HG03108 (cell line): ENCODE results near the gene JPH2.

Experiments
- ATAC-seq: cut with Tn5 transposase; IDR thresholded peaks from one replicate; pipeline ENCODE4 v1.9.1; 2021; ENCODE audit warnings: moderate library complexity; ENCODE audit not compliant: unreplicated experiment

JPH2 gene

DNA sequence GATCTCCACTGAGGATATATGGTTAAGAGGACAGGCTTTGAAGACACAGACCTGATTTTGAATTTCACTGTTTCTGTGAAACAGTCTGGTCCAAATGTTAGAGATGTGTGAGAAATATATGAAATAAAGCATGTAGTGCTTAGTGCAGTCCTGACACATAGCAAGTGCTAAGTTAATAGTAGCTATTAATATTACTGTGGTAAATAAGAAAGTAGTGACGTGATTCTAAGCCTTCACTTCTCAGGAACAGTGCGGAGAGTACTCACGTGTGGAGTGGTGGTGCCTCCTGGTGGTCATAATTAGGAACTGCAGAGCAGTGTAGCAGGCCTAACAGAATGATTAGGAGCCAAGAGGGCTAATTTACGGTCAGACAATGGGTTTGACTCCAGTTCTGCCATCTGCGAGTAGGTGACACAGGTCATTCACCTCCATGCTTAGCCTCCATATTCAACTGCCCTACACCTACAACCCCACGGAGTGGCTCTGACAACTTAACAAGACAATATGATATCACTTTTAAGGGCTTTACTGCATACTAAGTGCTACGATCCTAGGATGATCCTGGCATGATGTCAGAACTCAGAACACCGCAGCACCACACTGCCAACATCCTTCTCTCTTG is 106.2 kb downstream of the JPH2 start:
- ATAC-seq = peak; percentile 76

DNA sequence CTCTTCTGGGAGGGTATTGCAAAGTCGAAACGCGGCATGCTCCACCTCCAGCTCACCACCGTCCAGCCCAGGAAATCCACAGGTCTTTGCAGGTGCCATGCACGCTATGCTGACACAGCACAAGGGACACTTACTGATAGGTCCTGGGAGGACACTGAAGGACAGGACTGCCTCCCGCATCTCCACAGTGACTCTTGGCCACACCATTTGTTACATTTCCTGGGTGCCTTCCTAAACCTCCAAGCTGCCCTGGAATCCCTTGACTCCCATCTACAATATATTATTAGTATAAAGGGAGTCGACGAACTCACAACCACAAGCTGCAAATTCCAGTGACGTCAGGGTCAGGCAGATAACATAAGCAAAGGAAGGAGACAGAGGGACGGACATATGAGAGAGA is 106.9 kb downstream of the JPH2 start:
- no peak for ATAC-seq

DNA sequence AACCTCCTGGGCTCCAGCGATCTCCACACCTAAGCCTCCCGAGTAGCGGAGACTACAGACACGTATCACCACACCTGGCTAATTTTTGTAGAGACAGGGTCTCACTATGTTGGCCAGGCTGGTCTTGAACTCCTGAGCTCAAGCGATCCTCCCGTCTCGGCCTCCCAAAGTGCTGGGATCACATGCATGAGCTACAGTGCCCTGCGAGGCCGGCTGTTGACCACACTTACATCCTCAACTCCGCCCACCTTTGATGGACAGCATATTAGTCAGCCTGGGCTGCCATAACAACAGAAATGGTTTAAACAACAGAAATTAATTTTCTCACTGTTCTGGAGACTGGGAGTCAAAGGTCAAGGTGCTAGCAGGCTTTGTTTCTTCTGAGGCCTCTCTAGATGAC is 107.7 kb downstream of the JPH2 start:
- ATAC-seq = no peak

DNA sequence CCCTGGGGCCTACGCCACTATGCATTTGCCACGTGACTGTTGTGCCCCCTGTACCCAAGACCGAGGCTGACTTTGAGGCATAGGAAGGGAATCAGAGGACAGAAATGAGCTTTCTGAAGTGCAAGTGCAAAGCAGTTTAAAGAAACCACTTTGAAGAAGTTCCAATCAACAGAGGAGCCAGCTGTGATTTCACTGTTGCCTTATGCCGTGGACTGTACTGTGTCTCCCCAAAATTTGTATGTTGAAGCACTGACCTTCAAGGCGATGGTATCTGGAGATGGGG is 111.1 kb downstream of the JPH2 start:
- no peak for ATAC-seq

DNA sequence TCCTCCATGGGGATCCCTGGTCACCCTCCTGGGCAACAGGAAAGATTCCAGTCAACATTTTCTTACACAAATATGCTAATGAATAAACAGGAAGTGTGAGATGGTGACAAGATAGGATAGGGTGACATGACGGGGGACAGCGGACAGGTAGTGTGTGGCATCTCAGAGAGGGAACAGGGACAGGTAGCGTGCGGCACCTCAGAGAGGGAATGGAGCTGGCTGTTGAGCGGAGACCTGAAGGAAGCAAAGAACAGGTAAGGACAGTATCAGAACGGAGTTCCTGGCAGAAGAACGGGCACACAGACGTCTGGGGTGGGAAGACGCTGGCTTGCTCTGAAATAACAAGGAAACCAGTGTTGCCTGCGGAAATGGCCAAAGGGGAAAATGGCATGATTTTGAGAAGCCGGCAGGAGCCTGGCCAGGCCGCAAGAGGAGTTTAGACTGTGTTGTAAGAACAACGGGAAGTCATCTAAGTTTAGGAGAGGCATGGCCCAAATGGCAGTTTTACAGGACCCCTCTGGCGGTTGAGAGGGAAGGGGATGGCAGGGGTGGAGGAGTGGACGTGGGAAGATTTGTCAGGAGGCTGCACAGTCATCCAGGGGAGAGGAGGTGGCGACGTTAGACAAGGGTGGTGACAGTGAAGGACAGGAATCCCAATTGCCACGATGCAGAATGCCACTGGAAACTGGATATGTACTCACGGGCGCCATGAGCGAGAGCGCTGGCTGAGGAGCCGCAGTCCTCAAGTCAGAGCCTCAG is 111.6 kb downstream of the JPH2 start:
- ATAC-seq = no peak

DNA sequence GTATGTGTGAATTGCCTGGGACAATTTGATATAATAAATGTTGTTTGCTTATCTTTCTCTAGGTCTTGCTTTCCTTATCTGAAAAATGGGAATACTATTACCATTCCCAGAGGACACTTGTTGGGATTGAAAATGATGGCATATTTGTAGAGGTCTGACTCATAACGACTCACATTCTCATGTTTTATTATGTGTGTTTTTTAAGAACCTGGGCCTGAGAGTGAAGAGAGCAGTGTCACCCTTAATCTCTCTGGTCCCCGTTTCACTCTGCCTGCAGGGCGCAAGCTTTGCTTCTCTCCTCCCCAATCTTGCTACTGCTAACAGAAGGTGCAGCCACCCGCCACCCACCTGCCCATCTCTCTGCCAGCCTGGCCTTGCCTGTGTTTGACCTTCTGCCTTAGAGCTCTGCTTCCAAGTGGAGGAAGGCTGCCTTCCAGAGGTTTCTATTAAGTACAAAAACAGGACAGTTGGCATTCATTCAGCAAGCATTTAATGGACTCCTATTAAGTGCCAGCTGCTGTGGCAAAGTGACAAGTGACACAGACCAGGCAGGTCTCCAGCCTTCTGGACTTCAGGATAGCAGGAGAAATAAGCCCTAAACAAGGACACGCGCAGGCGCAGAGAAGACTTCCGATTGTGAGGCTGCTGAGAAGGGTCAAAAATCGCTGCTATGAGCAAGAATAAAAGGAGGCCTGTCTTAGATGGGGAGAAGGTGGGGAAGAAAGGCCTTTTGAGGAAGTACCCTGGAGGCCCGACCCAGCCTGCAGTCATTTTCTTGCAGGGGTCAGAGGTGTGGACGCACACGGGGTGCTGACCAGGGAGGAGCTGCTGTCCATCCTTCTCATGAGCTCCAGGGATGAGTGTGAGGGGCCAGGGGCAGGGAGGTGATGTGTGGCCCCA is 112.5 kb downstream of the JPH2 start:
- no peak for ATAC-seq

DNA sequence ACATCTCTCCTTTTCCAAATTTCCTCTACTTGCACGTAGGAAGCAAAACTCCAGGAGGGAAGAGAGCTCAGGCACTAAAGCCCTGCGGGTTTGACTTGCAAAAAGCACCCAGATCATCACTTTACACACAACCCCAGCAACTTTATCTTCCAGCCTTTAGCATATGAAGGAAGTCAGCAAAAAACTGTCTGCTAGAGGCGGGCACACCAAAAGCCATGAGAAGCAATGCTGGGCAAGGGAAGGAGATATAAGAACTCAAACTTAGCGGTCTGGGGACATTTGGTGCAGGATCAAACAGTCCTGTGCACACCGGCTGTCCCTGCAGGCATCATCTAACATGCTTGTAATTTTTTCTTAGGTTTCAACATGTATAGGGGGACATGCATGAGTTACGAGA is 113.3 kb downstream of the JPH2 start:
- ATAC-seq = no peak

DNA sequence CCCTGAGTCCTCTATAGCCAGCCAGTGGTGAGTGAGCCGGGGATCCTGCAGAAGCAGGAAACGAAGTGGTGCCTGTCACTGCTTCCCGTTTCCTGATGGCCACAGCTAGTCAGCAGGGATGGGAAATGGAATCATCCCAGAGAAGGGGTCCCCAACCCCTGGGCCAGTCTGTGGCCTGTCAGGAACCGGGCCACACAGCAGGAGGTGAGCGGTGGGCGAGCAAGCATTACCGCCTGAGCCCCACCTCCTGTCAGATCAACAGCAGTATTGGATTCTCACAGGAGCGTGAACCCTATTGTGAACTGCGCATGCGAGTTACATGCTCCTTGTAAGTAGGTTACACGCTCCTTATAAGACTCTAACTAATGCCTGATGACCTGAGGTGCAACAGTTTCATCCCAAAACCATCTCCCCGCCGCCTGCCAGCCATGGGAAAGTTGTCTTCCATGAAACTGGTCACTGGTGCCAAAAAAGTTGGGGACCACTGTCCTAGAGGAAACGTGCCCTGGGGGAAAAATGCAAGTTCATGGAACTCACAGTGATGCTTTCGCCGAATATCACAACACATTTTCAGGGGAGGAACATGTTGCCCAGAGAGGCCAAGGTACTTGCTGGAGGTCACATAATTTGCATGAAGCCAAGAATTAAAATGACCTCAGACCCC is 113.8 kb downstream of the JPH2 start:
- ATAC-seq = no peak

DNA sequence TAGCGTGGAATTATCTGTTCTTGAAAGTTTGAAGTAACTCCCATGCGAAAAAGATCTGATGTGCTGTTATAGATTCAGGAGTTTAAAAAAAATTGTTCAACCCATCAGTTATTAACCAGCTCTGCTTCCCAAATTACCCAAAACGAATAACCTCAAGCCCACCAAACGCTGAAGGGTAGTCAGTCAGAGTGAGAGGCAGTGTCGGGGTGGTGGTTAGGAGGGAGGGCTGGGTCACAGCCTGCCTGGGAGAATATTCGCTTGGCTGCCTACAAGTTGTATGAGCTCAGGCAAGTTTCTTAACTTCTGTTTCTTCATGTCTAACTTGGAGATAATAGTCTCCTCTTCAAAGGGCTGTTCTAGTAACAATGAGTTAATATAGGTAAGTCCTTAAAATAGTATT is 114.6 kb downstream of the JPH2 start:
- ATAC-seq = peak; percentile 36

DNA sequence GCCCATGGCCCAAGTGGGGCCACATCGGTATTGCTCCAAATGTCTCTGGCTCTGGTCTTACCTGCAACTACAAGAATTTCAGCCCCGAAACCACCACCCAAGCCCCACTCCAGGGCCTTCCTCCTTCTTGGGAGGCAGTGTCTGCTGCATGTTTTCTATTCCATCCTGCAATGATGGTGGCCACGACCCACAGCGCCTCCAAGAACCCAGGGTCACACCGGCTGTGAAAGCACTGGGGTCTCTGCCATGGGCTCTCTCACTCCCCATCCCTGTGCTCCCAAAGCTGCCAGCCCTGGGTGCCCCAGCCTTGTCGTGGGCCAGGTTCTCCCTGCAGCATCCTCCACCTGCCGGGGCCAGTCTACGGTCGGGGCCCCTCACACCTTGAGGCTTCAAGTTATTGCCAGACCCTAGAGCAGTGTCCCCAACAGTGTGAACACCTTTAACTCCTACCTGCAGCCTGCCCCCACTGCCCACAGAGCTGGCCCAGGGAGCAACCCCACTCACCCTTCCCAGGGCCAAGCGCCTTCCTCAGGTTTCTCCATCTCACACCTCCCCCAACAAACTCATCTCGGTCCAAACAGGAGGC is 115.4 kb downstream of the JPH2 start:
- ATAC-seq = no peak

DNA sequence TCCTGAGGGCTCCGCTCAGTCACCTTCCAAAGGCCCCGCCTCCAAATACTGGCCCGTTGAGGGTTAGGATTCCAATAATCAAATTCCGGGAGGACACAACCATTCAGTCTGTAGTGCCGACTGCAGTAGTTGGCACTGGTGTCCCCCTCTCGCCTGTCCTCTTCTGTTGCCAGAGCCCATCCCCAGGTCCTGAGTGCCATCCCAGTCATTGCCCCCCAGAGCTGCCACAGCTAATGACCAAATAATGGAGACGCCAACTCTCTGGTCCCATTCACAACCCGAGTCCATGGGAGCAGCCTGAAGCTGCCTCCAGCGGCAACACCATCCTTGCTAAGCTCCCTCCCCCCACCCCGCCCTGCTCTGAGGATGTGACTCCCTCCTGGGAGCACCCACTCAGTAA is 115.9 kb downstream of the JPH2 start:
- ATAC-seq = no peak

DNA sequence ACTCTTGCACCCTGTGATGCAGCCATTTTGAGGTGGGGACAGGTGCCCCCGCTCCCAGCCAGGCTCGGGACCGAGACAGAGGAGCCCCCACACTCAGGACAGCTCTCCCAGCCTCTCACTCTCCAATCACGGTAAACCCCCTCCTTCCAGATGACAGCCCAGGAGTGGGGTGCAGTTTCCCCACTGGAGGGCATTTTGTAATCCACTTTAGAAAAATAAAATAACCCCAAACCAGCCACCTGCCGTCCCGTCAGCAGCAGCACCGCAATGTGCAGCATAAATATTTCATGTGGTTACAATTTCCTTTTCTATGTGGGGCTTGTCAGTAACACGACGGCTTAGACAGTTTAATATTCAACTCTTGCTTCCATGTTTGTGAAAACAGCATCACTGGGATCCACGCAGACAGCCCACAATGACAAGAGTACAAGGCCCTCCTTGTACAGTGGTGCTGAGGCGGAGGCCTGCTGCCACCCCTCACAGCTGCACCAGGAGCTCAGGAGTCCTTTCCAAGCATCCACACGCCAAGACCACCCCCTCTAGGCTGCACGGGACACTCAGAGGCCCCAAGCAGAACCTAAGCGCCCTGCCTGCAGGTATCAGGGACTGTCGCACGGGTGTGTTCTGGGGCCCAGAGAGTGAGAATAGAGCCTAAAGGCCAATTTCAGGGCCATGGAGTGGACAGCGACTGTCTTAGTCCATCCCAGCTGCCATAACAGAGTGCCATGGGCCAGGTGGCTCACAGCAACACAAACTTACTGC is 116.7 kb downstream of the JPH2 start:
- no peak for ATAC-seq

DNA sequence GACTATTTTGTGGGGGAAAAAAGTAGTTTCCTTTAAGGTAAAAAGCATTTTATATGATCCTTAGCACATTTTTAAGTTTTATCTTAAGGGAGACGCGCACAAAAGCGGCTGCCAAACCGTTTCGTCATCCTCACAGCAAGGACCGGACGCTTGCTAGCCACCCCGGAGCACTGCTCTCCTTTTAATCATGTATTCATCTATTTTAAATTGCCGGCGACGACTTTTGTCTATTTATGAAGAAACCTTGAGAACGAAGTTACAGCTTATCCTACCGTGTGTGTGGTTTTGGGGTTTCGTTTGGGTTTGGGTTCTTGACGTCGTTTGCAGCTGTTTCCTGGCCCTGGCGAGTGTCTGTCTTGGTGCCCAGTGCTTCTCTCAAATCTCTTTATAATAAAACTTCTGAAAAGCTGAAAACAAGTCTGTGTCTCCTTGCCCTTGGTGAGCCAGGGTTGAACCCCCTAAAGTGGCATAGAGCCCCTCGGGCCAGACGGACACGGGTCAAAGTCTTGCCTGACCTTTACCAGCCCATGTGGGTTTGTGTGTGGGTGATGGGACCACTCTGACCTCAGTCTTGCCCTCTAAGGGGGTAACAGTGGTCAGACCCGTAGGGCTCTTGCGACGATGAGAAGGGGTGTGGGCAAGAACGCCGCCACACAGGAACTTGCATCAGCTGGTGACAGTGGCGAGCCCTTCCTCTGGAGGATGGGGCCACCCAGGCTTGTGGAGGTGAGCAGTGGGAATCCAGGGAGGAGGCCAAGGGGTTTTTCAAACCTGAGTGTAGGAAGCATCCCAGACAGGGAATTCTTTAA is 117.6 kb downstream of the JPH2 start:
- ATAC-seq = peak; percentile 62

DNA sequence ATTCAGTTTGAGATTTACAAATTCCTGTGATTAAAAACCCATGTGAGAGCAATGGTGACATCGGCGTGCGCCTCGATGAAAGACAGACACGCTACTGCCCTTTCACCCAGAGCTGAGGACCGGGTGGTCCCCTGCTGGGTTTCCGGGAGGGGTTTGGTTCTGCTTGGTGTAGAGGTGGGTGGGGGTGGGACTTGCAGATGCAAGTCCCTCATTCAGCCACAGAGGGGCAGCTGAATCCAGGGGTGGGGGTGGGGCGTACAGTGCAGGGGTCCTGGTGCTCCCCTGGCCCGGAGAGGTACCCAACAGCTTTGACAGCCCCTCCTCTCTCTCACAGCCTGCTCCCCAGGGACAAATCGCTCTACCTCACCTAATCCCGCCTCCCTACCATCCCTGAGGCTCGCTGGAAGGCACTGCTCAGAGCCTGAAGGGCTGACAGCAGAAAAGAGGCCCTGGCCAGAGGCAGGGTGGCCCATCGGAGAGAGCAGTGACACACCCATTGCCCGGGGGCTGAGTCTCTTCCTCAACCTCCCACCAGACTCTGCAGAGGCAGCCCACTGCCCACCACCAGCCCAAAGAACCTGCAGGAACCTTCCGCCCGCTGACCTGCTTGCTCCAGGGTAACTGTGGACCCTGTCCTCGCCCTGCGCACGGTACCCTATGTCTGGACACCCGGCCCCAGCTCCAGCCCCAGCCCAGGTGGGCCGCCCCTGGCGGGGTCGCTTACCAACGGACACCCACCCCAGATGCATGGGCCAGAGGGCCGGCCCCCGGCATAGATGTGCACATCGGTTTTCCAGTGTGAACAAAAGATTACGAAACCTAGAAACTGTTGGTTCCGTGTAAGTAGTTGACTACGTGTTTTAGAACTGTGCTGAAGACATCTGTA is 118.4 kb downstream of the JPH2 start:
- ATAC-seq = no peak

DNA sequence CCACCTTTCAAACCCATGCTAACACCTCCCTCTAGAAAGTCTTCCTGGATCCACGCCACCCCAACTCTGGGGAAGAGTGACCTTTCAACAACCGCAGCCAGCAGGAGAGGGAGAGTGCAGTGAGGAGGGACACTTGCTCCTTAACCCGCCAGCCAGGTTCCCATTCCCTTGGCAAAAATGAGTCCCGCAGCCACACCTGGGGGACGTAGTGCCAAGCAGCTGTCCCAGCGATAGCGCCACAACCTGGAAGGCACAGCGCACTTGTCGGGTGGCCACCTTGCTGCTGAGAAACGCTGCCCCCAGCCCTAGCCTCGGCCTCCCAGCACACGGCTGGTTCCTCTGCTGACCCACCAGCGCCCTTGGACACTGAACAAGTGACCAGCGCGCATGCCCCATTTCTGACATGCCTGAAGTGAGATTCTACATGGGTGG is 119.3 kb downstream of the JPH2 start:
- ATAC-seq = no peak

DNA sequence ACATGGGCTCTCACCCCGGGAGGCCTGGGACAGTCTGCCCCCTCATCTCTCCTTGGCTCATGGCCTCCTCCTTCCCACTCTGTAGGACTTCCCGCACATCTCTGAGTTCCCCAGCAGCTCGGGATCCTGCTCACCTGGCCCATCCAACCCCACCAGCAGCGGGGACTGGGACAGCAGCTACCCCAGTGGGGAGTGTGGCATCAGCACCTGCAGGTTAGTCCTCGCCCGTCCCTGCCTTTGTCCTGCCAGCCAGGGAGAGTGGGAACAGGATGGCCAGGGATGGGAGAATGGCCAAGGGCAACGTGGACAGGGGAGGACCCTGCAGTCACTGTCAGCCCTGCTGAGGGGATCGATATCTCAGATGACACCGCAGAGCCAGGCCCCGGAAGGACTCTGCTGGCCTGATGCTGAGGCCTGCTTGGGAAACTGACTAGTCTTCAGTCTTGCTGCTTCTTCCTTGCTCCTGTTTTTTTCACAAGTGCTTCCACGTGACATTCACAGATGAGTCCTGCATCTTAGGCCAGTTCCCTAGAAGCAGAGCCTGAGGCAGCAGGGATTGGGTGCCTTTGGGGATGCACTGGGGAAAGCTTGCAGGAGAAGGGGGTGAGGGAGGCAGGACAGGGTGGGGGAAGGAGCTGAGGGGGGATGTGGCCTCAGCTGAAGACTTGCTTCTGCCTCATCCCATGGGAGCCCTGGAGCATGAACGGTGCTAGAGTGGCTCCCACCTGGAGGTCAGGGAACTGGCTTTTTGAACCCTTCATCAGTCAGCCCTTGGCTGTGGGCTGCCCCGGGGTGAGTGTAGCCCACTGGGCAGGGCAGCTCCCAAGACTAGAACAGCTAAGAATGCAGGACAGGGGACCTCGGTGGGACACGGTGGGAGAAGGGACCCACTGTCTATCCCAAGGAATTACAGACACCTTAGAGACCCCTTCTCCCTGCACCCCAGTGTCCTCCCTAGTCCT is 120.1 kb downstream of the JPH2 start:
- ATAC-seq = no peak
